ENCODE measurements around the gene TAF8.

GRCh38 chr6:42135161-42135560, 84.8 kb downstream of the TAF8 start:
- TF ChIP-seq, protein P1, sequence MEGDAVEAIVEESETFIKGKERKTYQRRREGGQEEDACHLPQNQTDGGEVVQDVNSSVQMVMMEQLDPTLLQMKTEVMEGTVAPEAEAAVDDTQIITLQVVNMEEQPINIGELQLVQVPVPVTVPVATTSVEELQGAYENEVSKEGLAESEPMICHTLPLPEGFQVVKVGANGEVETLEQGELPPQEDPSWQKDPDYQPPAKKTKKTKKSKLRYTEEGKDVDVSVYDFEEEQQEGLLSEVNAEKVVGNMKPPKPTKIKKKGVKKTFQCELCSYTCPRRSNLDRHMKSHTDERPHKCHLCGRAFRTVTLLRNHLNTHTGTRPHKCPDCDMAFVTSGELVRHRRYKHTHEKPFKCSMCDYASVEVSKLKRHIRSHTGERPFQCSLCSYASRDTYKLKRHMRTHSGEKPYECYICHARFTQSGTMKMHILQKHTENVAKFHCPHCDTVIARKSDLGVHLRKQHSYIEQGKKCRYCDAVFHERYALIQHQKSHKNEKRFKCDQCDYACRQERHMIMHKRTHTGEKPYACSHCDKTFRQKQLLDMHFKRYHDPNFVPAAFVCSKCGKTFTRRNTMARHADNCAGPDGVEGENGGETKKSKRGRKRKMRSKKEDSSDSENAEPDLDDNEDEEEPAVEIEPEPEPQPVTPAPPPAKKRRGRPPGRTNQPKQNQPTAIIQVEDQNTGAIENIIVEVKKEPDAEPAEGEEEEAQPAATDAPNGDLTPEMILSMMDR (IDR thresholded peaks at IDR 0.05): no peak
- TF ChIP-seq EP300 (IDR thresholded peaks at IDR 0.05) (no peak), POLR2A (IDR thresholded peaks at IDR 0.05) (no peak), POLR2AphosphoS5 (IDR thresholded peaks at IDR 0.05) (no peak)

Data from suprapubic skin (tissue), 4 donors.